ENCODE results near the gene USP35.
"Not testable (repeated sequence)": the region's sequence is repeated elsewhere in the genome, so short reads cannot be mapped to it uniquely, and the experiment has no call there.

The USP35 gene

DNA sequence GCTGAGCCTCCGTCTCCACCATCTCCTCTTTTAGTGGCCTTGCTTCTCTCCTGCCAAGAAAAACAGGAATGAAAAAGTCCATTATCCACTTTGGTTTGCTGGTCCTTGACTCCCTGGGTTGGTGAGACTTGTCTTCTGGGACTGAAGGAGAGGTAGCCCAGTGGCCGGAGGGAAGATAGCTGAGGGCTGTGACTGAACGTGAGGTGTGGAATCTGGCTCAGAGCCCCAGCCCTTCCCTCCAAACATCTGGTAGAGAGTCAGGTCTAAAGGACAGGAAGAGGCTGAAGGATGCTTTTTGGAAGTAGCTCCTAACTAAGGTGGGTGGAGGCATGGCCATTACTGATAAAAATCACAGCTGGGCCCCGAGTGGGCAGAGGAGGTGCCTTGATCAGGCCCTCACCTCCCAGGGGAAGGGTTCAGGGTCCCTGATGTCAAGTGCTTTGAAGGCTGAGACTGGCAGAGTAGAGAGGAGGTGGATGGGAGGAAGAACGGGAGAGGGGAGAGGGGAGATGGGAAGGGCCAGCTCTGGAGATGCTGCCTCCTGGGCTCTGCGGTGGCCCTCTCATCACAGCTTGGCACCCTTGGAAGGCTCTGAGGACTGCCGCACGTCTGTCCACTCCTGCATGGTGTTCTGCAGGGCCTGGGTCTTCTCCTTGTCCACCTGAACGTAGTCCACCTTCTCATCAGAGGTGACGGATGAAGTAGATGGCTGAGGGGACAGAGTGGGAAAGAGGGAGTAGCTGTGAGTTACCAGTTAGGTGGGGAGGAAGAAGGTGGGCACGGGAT, 30.2 kb downstream of the USP35 start:
- DNase-seq, result no peak

DNA sequence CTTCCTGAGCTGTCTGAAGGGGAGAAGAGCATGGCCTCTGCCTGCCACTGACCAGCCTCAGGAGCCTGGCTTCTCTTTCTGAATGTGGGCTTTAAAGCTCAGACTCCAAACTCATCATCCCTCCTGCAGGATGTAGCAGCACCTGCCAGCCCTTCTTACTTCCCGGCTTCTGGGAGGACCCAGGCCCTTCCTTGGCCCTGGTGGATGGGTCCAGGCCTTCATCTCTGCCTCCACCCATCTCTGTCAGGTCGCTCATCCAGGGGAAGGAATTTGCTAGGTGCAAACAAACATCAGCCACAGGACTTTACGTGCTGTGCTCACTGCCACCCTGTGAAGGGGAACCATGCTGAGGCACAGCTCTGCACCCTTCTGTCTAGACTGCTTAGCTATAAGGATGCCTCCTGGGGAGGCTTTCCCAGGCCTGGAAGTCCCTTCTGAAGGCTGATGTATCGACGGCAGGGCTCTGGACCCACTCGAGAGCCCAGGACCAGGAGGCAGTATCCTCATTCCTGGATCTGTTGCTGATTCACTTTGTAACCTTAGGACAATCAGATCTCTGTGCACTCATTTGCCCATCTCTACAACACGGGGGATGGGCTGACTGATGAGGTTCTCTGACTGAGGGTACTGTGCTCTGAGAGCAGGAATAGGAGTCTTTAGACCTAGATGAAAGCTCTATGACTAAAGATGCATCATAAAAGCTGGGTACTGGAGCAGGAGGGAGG, 30.9 kb downstream of the USP35 start:
- DNase-seq, result no peak

GRCh38 chr11:78220218-78221157, 31.8 kb downstream of the USP35 start:
- no peak for DNase-seq

DNA sequence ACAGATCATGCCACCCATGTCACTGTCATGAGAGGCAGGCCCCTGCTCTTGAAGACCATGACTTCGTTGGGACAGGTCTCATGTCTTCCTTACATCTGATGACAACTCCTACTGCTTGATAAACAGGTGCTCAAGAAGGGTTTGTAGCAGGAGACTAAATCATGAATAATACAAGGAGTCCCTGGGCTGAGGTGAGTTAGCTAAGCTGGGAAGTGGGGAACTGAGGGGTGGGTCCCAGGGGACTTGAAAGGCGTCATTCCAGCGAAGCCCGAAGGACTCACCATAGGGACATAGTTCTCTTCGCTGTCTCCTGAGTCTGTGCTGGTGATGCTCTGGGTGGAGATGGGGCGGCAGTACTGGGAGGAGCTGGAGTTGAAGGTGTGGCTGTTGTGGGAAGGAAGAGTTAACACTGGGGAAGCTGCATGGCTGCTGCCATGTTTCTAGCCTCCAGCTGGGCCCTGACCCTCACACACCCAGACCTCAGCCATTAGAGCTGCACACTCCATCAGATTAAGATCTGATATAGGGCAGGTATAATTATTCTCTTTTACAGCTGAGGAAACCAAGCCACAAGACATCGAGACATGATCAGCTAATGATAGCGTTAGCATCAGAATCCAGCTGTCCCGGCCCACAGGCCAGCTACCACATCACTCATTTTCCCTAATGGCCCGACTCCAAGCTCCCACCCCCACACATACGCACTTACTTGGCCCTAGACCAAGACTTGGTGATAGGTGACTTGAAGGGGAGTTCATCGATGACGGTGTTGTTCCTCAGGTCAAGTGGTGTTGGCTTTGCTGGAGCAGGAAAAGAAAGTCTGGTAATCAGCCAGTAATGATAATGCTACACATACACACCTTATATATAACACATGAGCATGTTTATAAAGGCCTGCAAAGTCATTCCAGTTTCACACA, 32.9 kb downstream of the USP35 start:
- no peak for DNase-seq

GRCh38 chr11:78222726-78223125, 34.0 kb downstream of the USP35 start:
- not testable (repeated sequence) for DNase-seq

- no peak for DNase-seq
These were observed 34.7 kb downstream of the USP35 start for GRCh38 chr11:78223320-78223954.

DNA sequence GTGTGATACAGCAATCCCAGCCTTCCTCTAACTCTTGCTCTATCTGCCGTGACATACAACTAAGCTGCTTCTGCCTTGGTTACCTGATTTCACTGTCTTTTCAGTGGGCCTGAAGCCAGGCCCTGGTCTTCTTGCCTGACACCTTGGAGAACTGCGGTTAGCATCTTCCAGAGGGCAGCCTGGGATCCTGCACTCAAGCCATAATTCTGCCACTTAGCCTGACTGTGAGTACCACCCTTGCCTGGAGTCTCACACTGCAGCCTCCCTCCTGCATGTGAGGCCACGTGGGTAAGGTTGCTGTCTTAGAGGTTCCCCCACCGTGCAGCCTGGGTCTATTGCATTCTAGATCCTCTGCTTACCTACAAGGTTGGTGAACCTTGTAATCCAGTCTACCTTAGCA, 35.8 kb downstream of the USP35 start:
- DNase-seq, result no peak

DNA sequence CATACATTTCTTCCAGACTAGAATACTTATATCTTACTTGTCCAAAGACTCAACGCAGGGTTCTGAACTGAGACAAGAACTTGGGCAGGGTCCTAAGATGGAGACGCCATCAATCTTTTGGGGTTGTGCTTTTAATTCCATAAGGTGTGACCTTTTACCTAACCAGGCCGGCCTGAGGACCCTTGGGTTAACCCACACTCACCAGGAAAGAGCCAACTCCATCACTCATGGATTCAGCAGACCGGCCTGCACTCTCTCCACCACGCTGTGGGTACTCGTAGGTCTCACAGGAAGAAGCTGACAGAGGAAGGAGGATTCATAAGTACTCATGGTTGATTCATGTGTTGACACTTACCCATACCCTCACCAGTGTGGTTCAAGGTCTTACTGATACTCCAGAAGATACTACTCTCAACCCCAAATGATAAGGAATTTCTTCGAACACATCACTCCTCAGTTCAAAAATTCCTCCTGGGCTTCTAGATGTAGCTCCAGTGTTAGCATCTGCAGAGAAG, 36.2 kb downstream of the USP35 start:
- no peak for DNase-seq

- no peak for DNase-seq
These were observed 38.3 kb downstream of the USP35 start for GRCh38 chr11:78226684-78227680.

GRCh38 chr11:78227921-78228320, 39.2 kb downstream of the USP35 start:
- DNase-seq, result no peak

GRCh38 chr11:78228467-78228866, 39.7 kb downstream of the USP35 start:
- peak; percentile 65 to 68 for DNase-seq

GRCh38 chr11:78229106-78229505, 40.4 kb downstream of the USP35 start:
- no peak for DNase-seq

- no peak for DNase-seq
These were observed 41.6 kb downstream of the USP35 start for GRCh38 chr11:78230161-78230877.

DNA sequence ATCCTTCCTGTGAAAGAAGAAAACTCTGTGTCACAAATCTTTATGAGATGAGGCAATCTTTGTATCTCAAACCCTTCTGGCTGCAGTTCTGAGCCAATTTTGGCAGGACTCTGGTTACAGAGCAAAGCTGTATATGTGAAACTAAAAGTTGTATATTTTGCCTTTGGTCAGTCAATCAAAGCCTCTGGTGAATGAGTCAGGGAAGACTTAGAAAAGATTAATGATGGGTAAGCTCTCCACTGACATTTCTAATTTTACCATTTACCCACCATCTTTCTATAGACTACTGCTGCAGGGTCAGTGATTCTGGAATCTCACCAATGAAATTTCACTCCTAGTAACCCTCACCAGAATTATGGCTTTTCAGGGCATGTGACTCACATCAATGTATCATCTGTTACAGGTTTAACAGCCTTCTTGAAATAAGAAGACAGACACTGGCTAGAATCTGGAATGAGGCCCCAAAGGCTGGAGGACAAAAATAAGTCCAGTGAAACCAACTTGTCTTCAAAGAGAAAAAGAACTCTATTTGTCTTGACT, 43.3 kb downstream of the USP35 start:
- DNase-seq, result no peak

GRCh38 chr11:78233046-78233445, 44.3 kb downstream of the USP35 start:
- not testable (repeated sequence) for DNase-seq

- DNase-seq, result no peak
These were observed 45.3 kb downstream of the USP35 start for GRCh38 chr11:78234006-78234405.

GRCh38 chr11:78237293-78238046, 48.8 kb downstream of the USP35 start:
- DNase-seq, result no peak

DNA sequence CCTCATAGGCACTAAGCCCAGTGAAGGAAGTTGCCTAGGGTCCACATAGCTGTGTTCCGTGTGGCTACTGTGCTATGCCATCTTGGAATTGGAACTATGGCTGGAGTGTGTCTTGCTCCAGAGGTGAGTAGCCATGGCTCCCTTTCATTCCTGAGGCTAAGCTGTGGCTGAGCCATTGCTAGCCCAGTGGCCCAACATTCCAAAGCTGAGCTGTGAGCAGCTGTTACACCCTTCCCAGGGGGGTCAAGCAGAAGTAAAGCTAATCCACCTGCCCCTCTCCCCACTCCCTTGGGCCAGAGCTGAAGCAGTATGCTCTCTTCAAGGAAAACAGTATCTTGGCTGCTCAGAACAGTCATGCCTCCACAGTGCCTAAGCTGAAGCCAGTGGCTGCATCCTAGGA, 51.1 kb downstream of the USP35 start:
- no peak for DNase-seq

All from AML-193 (cell line).